H9 (cell line): Measurements from ENCODE around the gene CLK4. TPM values are rescaled to one million over a fixed set of nuclear protein-coding genes. Genes with fewer than 3 reads are reported as not detected.
A peak's percentile ranks its signal among the peaks of the same experiment; 100 is the strongest.

Source experiments
- DNase-seq: peaks from one replicate; pipeline ENCODE4 v3.0.0-alpha.2; 2017
- H2AFZ ChIP-seq: one replicate; pipeline ENCODE4 v1.6.1; 2013; ENCODE audit warnings: mild to moderate bottlenecking, low read length, control low read depth, moderate library complexity
- H2AK5ac ChIP-seq: 2 replicates; pipeline ENCODE4 v1.6.1; 2013; ENCODE audit warnings: low read length, control low read depth, mixed read lengths; ENCODE audit not compliant: insufficient read length
- H2BK120ac ChIP-seq: one replicate; pipeline ENCODE4 v1.6.1; 2013; ENCODE audit warnings: low read depth, mild to moderate bottlenecking, low read length, control low read depth, inconsistent platforms; ENCODE audit not compliant: poor library complexity, severe bottlenecking
- H2BK12ac ChIP-seq: 2 replicates; pipeline ENCODE4 v1.6.1; 2013; ENCODE audit warnings: low read length, control low read depth, mixed read lengths, low read depth; ENCODE audit not compliant: insufficient read length
- H2BK15ac ChIP-seq: 2 replicates; pipeline ENCODE4 v1.6.1; 2013; ENCODE audit warnings: low read depth, low read length, control low read depth
- H2BK20ac ChIP-seq: one replicate; pipeline ENCODE4 v1.6.1; 2013; ENCODE audit warnings: low read depth, mild to moderate bottlenecking, low read length, control low read depth, inconsistent platforms; ENCODE audit not compliant: poor library complexity, severe bottlenecking
- H2BK5ac ChIP-seq: 2 replicates; pipeline ENCODE4 v1.6.1; 2013; ENCODE audit warnings: low read length, control low read depth, mixed read lengths; ENCODE audit not compliant: insufficient read length
- H3K14ac ChIP-seq: 2 replicates; pipeline ENCODE4 v1.6.1; 2013; ENCODE audit warnings: low read length, control low read depth; ENCODE audit not compliant: insufficient read depth
- H3K18ac ChIP-seq: 2 replicates; pipeline ENCODE4 v1.6.1; 2013; ENCODE audit warnings: low read depth, mild to moderate bottlenecking, mixed read lengths, low read length, control low read depth; ENCODE audit not compliant: insufficient read length
- H3K23ac ChIP-seq: 2 replicates; pipeline ENCODE4 v1.6.1; 2013; ENCODE audit warnings: low read length, control low read depth, mixed read lengths, low read depth; ENCODE audit not compliant: insufficient read length
- H3K23me2 ChIP-seq: 2 replicates; pipeline ENCODE4 v1.6.1; 2013; ENCODE audit warnings: low read depth, mild to moderate bottlenecking, mixed read lengths, low read length, control low read depth; ENCODE audit not compliant: insufficient read length, poor library complexity, severe bottlenecking
- H3K27ac ChIP-seq: 2 replicates; pipeline ENCODE4 v1.5.1; 2013; ENCODE audit warnings: low read length, control low read depth, mixed read lengths, low read depth; ENCODE audit not compliant: insufficient read length
- H3K27me3 ChIP-seq: 2 replicates; pipeline ENCODE4 v1.6.1; 2013; ENCODE audit warnings: low read length, control low read depth, inconsistent platforms; ENCODE audit not compliant: insufficient read depth
- H3K4ac ChIP-seq: 2 replicates; pipeline ENCODE4 v1.6.1; 2013; ENCODE audit warnings: low read depth, mild to moderate bottlenecking, control low read depth, inconsistent platforms, low read length, moderate library complexity
- H3K4me1 ChIP-seq: 2 replicates; pipeline ENCODE4 v1.6.1; 2013; ENCODE audit warnings: low read length, control low read depth, inconsistent platforms; ENCODE audit not compliant: insufficient read depth
- H3K4me2 ChIP-seq: 2 replicates; pipeline ENCODE4 v1.6.1; 2013; ENCODE audit warnings: low read length, control low read depth, mixed read lengths; ENCODE audit not compliant: insufficient read length, insufficient read depth
- H3K56ac ChIP-seq: 2 replicates; pipeline ENCODE4 v1.6.1; 2013; ENCODE audit warnings: low read depth, mild to moderate bottlenecking, mixed read lengths, low read length, control low read depth; ENCODE audit not compliant: insufficient read length
- H3K79me1 ChIP-seq: 2 replicates; pipeline ENCODE4 v1.6.1; 2013; ENCODE audit warnings: low read depth, mild to moderate bottlenecking, moderate library complexity, low read length, control low read depth, inconsistent platforms; ENCODE audit not compliant: insufficient read depth, poor library complexity, severe bottlenecking
- H3K79me2 ChIP-seq: 2 replicates; pipeline ENCODE4 v1.6.1; 2013; ENCODE audit warnings: low read length, control low read depth, inconsistent platforms; ENCODE audit not compliant: insufficient read depth
- H3K9ac ChIP-seq: 2 replicates; pipeline ENCODE4 v1.6.1; 2013; ENCODE audit warnings: low read length, control low read depth, mixed read lengths; ENCODE audit not compliant: insufficient read length; ENCODE audit errors: extremely low read depth
- H3K9me3 ChIP-seq: one replicate; pipeline ENCODE4 v1.6.1; 2013; ENCODE audit warnings: low read depth, low read length, inconsistent platforms; ENCODE audit not compliant: control insufficient read depth
- H3T11ph ChIP-seq: one replicate; pipeline ENCODE4 v1.6.1; 2013; ENCODE audit warnings: mild to moderate bottlenecking, low read length, control low read depth, inconsistent platforms
- H4K20me1 ChIP-seq: one replicate; pipeline ENCODE4 v1.6.1; 2013; ENCODE audit not compliant: control insufficient read depth, insufficient read length, insufficient read depth
- H4K5ac ChIP-seq: 2 replicates; pipeline ENCODE4 v1.6.1; 2013; ENCODE audit warnings: low read depth, mild to moderate bottlenecking, mixed read lengths, low read length, control low read depth; ENCODE audit not compliant: insufficient read length
- H4K8ac ChIP-seq: replicated peaks from 2 replicates; pipeline ENCODE4 v1.6.1; 2013; ENCODE audit warnings: low read length, control low read depth, mixed read lengths, low read depth; ENCODE audit not compliant: insufficient read length
- H4K91ac ChIP-seq: 2 replicates; pipeline ENCODE4 v1.6.1; 2013; ENCODE audit warnings: low read depth, mild to moderate bottlenecking, moderate library complexity, mixed read lengths, low read length, control low read depth; ENCODE audit not compliant: insufficient read length
- H3K27ac Mint-ChIP-seq, 3 experiments: 2 replicates in 2 of 3; 3 replicates in 1 of 3; pipeline ENCODE4 v1.8.0; 2020 to 2021; ENCODE audit warnings: mixed read lengths in 3 of 3, mild to moderate bottlenecking in 1 of 3, moderate library complexity in 1 of 3
- H3K27me3 Mint-ChIP-seq: 2 replicates; pipeline ENCODE4 v1.8.0; 2021; ENCODE audit warnings: low read depth, mild to moderate bottlenecking, moderate library complexity, mixed read lengths
- H3K36me3 Mint-ChIP-seq, 3 experiments: 2 replicates in 2 of 3; 3 replicates in 1 of 3; pipeline ENCODE4 v1.8.0; 2020 to 2021; ENCODE audit warnings: low read depth in 3 of 3, mixed read lengths in 3 of 3; ENCODE audit not compliant: insufficient read depth in 1 of 3
- H3K4me1 Mint-ChIP-seq, 2 experiments: 2 replicates each; pipeline ENCODE4 v1.8.0; 2020; ENCODE audit warnings: mixed read lengths in 2 of 2
- H3K4me3 Mint-ChIP-seq, 2 experiments: 2 replicates in 1 of 2; 3 replicates in 1 of 2; pipeline ENCODE4 v1.8.0; 2020 to 2021; ENCODE audit warnings: mild to moderate bottlenecking in 2 of 2, mixed read lengths in 2 of 2, moderate library complexity in 1 of 2
- H3K9me3 Mint-ChIP-seq, 2 experiments: 2 replicates in 1 of 2; 3 replicates in 1 of 2; pipeline ENCODE4 v1.8.0; 2020; ENCODE audit warnings: mild to moderate bottlenecking in 2 of 2, mixed read lengths in 2 of 2, moderate library complexity in 1 of 2
- WGBS: extraction: QIAGEN DNeasy Blood & Tissue Kit; methylation state at CpG from one replicate; pipeline ENCODE4 v1.1.7; 2013; ENCODE audit warnings: missing lambda C conversion rate, low lambda C conversion rate, mixed read lengths; ENCODE audit not compliant: insufficient read length; ENCODE audit errors: extremely low coverage; 5-methylcytosine and 5-hydroxymethylcytosine counted together
- total RNA-seq: library from RNA; stranded (reverse); gene quantifications from 2 replicates; pipeline ENCODE4 v1.2.1, GENCODE V29; 2021
- TF ChIP-seq, protein P1 (sequence below): fragments of 200-600 bp; sonication (generic); conservative IDR thresholded peaks from 3 replicates; pipeline ENCODE4 v1.8.0; 2021; ENCODE audit warnings: antibody characterized with exemption, mild to moderate bottlenecking

The CLK4 gene
- total RNA-seq, 1 experiment from 2014 or later, result 12.5 TPM

DNA sequence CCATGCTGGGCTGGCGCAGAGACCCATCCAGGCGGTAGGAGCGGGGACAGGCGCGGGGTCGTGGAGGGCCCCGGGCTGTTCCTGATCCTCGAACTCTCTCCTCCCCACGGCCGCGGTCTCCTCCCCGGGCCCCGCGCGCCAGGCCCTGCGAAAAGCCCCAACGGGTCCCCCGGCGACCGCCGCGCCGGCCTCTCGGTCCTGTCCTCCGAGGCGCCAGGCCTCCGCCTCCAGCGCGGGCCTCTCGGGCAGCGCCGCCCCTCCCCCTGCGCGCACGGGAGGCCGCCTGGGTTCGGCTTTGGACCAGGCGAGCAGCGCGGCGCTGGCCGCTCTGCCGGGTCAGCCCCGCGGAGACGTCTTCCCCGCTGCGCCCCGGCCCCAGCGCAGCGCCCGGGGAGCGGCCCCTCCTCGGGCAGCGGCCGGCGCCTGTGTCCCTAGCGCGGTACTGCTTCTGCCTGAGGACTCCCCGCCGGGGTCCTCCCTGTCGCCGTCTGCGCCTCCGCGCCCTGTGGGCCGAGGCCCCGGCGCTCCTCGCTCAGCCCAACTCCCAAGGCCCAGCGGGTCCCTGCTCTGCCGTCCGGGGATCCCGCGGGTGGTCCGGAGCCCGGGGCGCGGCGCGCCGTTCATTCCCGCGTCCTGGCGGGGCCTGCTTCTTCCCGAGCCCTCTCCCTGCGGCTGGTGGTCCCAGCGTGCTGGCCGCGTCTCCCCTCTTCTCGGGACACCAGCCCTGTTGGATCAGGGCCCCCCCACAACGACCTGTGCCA is 50.1 kb downstream of the CLK4 start:
- Histone ChIP-seq H3K27ac (no peak overlapping the region), H3K4me2 (peak overlapping the region; percentile 42), H3K9me3 (no peaks in the 10 kb centered on the region), H4K8ac (no peak overlapping the region), H2AFZ (no peak overlapping the region), H3T11ph (no peak overlapping the region), H3K9ac (peak overlapping the region; percentile 12), H3K23me2 (peaks cover 7% of the 10 kb centered on the region), H3K79me2 (no peaks in the 10 kb centered on the region), H3K18ac (peak overlapping the region; percentile 47), H2BK12ac (no peak overlapping the region), H3K4me1 (no peaks in the 10 kb centered on the region), H3K4ac (no peak overlapping the region), H2BK120ac (no peak overlapping the region), H3K27me3 (no peaks in the 10 kb centered on the region), H3K14ac (peak overlapping the region; percentile 38), H2AK5ac (no peak overlapping the region), H4K20me1 (no peaks in the 10 kb centered on the region), H3K56ac (no peak overlapping the region), H2BK15ac (no peak overlapping the region), H4K5ac (no peak overlapping the region), H2BK5ac (no peak overlapping the region), H3K79me1 (no peaks in the 10 kb centered on the region), H2BK20ac (no peak overlapping the region), H4K91ac (no peak overlapping the region), H3K23ac (no peak overlapping the region)
- Mint-ChIP-seq H3K27ac (peak overlapping the region in 2 of 3 experiments; percentile 52 to 55; a peak in 1 of 7 replicates), H3K9me3 (peaks cover 14% of the 10 kb centered on the region in 2 experiments), H3K4me3 (peak overlapping the region; percentile 72 to 80), H3K4me1 (peaks cover 3 to 11% of the 10 kb centered on the region in 2 experiments; a peak in 3 of 4 replicates), H3K27me3 (peaks cover 49% of the 10 kb centered on the region), H3K36me3 (peaks cover 9 to 14% (median 12%) of the 10 kb centered on the region in 3 experiments)
- peak; percentile 58 for DNase-seq
- TF ChIP-seq, protein P1, sequence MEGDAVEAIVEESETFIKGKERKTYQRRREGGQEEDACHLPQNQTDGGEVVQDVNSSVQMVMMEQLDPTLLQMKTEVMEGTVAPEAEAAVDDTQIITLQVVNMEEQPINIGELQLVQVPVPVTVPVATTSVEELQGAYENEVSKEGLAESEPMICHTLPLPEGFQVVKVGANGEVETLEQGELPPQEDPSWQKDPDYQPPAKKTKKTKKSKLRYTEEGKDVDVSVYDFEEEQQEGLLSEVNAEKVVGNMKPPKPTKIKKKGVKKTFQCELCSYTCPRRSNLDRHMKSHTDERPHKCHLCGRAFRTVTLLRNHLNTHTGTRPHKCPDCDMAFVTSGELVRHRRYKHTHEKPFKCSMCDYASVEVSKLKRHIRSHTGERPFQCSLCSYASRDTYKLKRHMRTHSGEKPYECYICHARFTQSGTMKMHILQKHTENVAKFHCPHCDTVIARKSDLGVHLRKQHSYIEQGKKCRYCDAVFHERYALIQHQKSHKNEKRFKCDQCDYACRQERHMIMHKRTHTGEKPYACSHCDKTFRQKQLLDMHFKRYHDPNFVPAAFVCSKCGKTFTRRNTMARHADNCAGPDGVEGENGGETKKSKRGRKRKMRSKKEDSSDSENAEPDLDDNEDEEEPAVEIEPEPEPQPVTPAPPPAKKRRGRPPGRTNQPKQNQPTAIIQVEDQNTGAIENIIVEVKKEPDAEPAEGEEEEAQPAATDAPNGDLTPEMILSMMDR, result no peak
- WGBS, result no CpG with 5 or more reads among the region's 92 CpGs
